Epithelial cell of proximal tubule (primary cell): ENCODE data around the gene ZNF354B. TPM values are rescaled to one million over a fixed set of nuclear protein-coding genes. Genes with fewer than 3 reads are reported as not detected.
"Not testable (repeated sequence)": the region's sequence is repeated elsewhere in the genome, so short reads cannot be mapped to it uniquely, and the experiment has no call there.

Source experiments
- DNase-seq: peaks from one replicate; pipeline ENCODE4 v3.0.0-alpha.2; 2011; ENCODE audit warnings: low read depth
- H3K4me3 ChIP-seq: 2 replicates; pipeline ENCODE4 v1.5.1; 2011; ENCODE audit warnings: low read depth, mild to moderate bottlenecking, low read length
- CTCF ChIP-seq: conservative IDR thresholded peaks from 2 replicates; pipeline ENCODE4 v1.5.1; 2012; ENCODE audit warnings: low read depth, mild to moderate bottlenecking, low read length
- total RNA-seq: library from RNA; depleted of rRNA; stranded (reverse); fragments of >200 nt; gene quantifications from 2 replicates; pipeline ENCODE4 v1.2.3, GENCODE V29; 2015

ZNF354B gene
- total RNA-seq, 1 donor from 2014 or later = 3.7 TPM

- no peak overlapping the region for H3K4me3 ChIP-seq
- TF ChIP-seq CTCF = no peak
- DNase-seq = no peak
These were observed 5.5 kb upstream of the ZNF354B start for GRCh38 chr5:178854284-178854683.

- not testable (repeated sequence) for DNase-seq
- peak overlapping the region; percentile 70 for H3K4me3 ChIP-seq
These were observed 862 bp downstream of the ZNF354B start for GRCh38 chr5:178860615-178861014.

GRCh38 chr5:178861627-178862026 lies 1.9 kb downstream of the ZNF354B start:
- TF ChIP-seq CTCF = no peak
- DNase-seq = no peak
- no peak overlapping the region for H3K4me3 ChIP-seq

- H3K4me3 ChIP-seq = no peak overlapping the region
- no peak for DNase-seq
These were observed 7.2 kb downstream of the ZNF354B start for GRCh38 chr5:178866946-178867345.

GRCh38 chr5:178869577-178869976 lies 9.8 kb downstream of the ZNF354B start:
- no peak overlapping the region for H3K4me3 ChIP-seq
- no peak for DNase-seq
- TF ChIP-seq CTCF = no peak

More at GRCh38 chr5:178866946-178867345, 7.2 kb downstream of the ZNF354B start:
- TF ChIP-seq CTCF = no peak

GRCh38 chr5:178870411-178870810 lies 10.7 kb downstream of the ZNF354B start:
- no peak for TF ChIP-seq CTCF
- H3K4me3 ChIP-seq = no peak overlapping the region
- DNase-seq = no peak

GRCh38 chr5:178872302-178872701 lies 12.5 kb downstream of the ZNF354B start:
- no peak overlapping the region for H3K4me3 ChIP-seq
- TF ChIP-seq CTCF = no peak
- no peak for DNase-seq

GRCh38 chr5:178883115-178883694 lies 23.5 kb downstream of the ZNF354B start:
- H3K4me3 ChIP-seq, DNase-seq: not testable (repeated sequence)
